GM12872 (cell line): ENCODE data around the gene TENT4A.

Source experiments
- CTCF ChIP-seq: IDR thresholded peaks from 3 replicates; pipeline ENCODE4 v1.5.1; 2011; ENCODE audit warnings: low read depth, mild to moderate bottlenecking, low read length, moderate library complexity; ENCODE audit not compliant: insufficient read depth

The TENT4A gene

GRCh38 chr5:6759983-6760382 is 46.8 kb downstream of the TENT4A start:
- no peak for TF ChIP-seq CTCF

GRCh38 chr5:6760686-6761085 is 47.5 kb downstream of the TENT4A start:
- TF ChIP-seq CTCF = no peak

- no peak for TF ChIP-seq CTCF
These were observed 48.1 kb downstream of the TENT4A start for GRCh38 chr5:6761333-6761732.

GRCh38 chr5:6762116-6762515 is 48.9 kb downstream of the TENT4A start:
- TF ChIP-seq CTCF = no peak

- no peak for TF ChIP-seq CTCF
These were observed 49.5 kb downstream of the TENT4A start for GRCh38 chr5:6762697-6763096.

GRCh38 chr5:6763191-6763590 is 50.0 kb downstream of the TENT4A start:
- TF ChIP-seq CTCF = no peak

GRCh38 chr5:6765612-6766525 is 52.6 kb downstream of the TENT4A start:
- TF ChIP-seq CTCF = peak; percentile 79
